ENCODE data around the gene CST4.
"Not testable (repeated sequence)": the region's sequence is repeated elsewhere in the genome, so short reads cannot be mapped to it uniquely, and the experiment has no call there.

Gene CST4, protein sequence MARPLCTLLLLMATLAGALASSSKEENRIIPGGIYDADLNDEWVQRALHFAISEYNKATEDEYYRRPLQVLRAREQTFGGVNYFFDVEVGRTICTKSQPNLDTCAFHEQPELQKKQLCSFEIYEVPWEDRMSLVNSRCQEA

GRCh38 chr20:23688684-23689398, at the start of gene CST4:
Gene CST4, minus strand, starts transcription at chr20:23689038. Its CDS starts 69 bp downstream, at chr20:23688969.
- DNase-seq, result not testable (repeated sequence)

GRCh38 chr20:23735391-23735790, 46.6 kb upstream of the CST4 start:
- DNase-seq, result not testable (repeated sequence)

DNA sequence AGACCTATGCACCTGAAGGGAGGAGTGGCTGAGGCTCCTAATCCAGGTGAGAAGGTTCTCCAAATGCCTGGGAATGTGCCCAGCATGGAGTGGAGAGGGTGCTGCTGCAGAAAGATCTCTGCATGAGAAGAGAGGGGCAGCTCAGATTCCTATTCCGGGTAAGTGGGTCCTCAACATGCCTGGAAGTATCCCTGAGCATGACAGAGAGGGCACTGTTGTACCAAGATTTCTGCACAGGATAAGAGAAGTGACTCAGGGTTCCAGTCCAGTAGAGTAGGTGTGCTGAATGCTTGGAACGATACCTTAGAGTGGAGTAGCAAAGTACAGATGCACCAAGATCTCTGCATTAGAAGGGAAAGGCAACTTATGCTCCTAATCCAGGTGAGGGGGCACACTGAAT, 46.1 kb upstream of the CST4 start:
- DNase-seq, result not testable (repeated sequence)

DNA sequence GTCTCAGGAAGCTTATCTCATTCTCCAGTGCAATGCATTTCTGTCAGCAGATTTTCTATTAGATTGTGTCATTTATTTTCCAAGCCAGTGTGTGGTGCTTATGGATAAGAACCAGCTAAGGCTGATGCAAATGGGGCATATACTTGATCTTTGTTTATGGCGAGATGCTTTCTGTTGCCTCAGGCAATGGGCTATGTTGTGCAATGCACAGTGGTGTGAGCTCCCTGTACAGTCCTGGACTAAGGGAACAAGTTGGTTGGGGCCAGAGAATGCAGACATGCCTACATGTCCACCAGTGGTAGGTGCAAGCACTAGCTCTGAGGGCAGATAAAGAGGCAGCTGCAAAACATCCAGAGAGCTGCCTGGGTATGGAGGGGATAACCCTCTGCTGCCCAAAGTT, 45.6 kb upstream of the CST4 start:
- DNase-seq, result not testable (repeated sequence)

GRCh38 chr20:23727016-23727415, 38.2 kb upstream of the CST4 start:
- no peak for DNase-seq

DNA sequence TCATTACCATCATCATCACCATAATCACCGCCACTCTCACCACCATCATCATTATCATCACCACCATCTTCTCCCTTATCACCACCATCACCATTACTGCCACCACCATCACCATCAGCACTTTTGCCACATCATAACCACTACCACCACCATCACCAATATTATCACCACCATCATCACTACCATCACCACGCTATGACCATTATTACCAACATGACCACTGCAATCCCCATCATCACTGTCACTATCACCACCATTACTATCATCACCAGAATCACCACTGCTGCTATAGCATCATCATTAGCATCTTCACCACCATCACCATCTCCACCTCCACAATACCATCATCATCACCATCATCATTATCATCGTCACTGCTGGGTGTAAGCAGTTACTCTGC, 36.3 kb upstream of the CST4 start:
- DNase-seq, result no peak

GRCh38 chr20:23723659-23724307, 34.9 kb upstream of the CST4 start:
- DNase-seq, result peak; percentile 45

GRCh38 chr20:23722851-23723250, 34.0 kb upstream of the CST4 start:
- not testable (repeated sequence) for DNase-seq

DNA sequence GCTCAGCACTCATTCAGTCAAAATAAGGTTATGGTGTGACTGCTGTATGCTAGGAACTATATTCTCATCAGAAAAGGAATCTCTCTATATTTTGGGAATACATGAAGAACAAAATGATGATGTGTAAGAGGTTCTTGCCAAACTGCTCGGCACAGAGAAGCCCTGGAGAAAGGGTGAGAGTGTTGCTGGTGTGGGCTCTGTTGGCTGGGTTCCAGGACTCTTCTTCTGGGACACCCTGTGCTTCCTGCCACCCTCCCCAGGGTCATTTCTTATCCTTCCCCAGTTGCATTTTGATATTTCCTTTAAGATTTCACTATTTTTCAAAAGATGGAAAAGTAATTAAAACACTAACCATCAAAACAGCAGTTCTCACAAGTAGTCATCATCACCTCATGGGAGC, 33.1 kb upstream of the CST4 start:
- DNase-seq, result no peak

GRCh38 chr20:23719351-23719750, 30.5 kb upstream of the CST4 start:
- not testable (repeated sequence) for DNase-seq

- not testable (repeated sequence) for DNase-seq
Measured at GRCh38 chr20:23711778-23712177, 22.9 kb upstream of the CST4 start.

GRCh38 chr20:23710771-23711170, 21.9 kb upstream of the CST4 start:
- DNase-seq, result no peak

DNA sequence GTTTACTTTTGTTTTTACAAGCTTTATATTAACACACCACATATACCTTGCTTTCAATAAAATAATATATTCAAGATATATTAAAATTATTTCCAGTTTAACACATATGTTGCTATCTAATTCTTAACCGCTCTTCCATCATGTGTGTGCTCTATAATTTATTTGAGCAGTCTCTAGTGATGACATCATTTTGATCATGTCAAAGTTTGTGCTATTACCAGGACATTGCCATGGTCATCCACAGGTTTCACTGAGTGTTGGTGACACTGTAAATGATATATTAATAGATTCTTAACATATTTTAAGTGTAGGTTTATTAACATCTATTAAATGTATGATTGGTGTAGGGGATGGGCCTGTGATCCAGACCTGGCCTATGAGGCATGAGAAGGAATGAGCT, 17.1 kb upstream of the CST4 start:
- DNase-seq, result no peak

- DNase-seq, result no peak
Measured at GRCh38 chr20:23702021-23702420, 13.2 kb upstream of the CST4 start.

DNA sequence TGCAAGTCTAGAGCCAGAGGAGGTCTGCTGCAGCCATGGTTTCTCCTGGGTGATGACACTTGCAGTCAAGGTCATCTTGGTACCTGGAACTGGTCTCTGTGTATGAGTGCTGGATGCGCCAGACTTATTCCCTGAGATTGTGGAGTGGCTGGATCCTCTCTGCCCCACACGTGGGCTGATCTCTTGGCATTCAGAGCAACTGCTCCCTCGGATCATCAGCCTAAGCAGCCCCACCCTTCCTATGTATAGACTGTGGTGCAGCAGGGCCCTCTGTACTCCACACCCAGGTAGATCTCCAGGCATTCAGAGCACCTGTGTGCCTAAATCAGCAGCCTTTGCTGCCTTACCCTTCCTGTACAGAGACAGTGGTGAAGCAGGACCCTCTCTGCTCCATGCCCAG, 12.1 kb upstream of the CST4 start:
- DNase-seq, result no peak

DNA sequence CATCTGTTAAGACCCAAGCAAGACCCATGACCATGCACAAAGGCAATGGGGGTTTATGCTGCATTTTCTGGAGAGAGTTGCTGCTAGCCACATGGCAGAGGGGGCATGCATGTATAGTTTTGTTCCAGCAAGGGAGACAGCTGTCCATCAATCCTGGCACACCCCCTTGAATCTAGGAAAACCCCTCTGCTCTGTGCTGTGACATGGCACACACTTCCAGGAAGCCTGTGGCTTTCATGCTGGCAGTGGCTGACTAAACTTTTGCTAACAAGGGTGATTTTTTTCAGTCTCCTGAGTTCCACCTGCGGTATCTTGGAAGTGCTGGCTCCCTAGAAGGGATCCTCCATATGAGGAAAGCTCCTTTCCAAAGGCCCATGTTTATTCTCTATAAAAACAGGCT, 9.1 kb upstream of the CST4 start:
- DNase-seq, result peak; percentile 14

DNA sequence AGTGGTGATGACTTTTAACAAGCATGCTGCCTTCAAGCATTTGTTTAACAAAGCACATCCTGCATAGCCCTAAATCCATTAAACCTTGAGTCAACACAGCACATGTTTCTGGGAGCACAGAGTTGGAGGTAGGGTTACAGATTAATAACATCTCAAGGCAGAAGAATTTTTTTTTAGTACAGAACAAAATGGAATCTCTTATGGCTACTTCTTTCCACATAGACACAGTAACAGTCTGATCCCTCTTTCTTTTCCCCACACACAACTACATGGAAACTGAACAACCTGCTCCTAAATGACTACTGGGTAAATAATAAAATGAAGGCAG, 6.2 kb upstream of the CST4 start:
- not testable (repeated sequence) for DNase-seq

DNA sequence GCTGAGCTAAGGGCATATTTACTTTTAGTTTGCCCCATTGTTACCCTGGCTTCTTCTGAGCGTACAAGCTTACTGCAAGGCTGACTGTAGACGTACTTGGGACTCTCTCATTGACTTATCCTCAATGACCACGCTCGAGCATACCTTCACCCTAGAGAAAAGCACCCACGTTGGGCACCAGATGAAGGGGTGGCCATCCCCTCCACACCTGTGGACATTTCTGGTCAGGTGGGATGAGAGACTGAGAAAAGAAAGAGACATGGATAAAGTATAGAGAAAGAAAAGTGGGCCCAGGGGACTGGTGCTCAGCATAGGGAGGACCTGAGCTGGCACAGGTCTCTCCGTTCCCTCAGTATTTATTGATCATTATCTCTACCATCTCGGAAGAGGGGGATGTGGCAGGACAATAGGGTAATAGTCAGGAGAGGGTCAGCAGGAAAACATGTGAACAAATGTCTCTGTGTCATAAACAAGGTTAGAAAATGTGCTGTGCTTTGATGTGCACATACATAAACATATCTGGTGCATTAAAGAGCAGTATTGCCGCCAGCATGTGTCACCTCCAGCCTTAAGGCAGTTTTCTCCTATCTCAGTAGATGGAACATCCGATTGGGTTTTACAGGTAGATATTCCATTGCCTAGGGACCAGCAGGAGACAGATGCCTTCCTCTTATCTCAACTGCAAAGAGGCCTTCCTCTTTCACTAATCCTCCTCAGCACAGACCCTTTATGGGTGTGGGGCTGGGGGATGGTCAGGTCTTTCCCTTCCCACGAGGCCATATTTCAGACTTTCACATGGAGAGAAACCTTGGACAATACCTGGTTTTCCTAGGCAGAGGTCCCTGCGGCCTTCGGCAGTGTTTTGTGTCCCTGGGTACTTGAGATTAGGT, 5.6 kb upstream of the CST4 start:
- DNase-seq, result not testable (repeated sequence)

GRCh38 chr20:23692725-23693619, 4.1 kb upstream of the CST4 start:
- not testable (repeated sequence) for DNase-seq

- no peak for DNase-seq
Measured at GRCh38 chr20:23691675-23692074, 2.8 kb upstream of the CST4 start.

- DNase-seq, result no peak
Measured at GRCh38 chr20:23690581-23690980, 1.7 kb upstream of the CST4 start.

- DNase-seq, result no peak
Measured at GRCh38 chr20:23689399-23689690, 507 bp upstream of the CST4 start.

GRCh38 chr20:23687986-23688385, 852 bp downstream of the CST4 start:
- no peak for DNase-seq

All from activated CD4-positive, alpha-beta T cell treated with anti-CD3 and anti-CD28 coated beads, Interleukin-2, Interleukin-6, amounts not matched to agents 100 ng/mL and 50 ng/mL, durations not matched to agents 16 hours and 8 hours (primary cell).